ENCODE data around the gene MIDN.
"Not testable (repeated sequence)": the region's sequence is repeated elsewhere in the genome, so short reads cannot be mapped to it uniquely, and the experiment has no call there.

Gene MIDN

DNA sequence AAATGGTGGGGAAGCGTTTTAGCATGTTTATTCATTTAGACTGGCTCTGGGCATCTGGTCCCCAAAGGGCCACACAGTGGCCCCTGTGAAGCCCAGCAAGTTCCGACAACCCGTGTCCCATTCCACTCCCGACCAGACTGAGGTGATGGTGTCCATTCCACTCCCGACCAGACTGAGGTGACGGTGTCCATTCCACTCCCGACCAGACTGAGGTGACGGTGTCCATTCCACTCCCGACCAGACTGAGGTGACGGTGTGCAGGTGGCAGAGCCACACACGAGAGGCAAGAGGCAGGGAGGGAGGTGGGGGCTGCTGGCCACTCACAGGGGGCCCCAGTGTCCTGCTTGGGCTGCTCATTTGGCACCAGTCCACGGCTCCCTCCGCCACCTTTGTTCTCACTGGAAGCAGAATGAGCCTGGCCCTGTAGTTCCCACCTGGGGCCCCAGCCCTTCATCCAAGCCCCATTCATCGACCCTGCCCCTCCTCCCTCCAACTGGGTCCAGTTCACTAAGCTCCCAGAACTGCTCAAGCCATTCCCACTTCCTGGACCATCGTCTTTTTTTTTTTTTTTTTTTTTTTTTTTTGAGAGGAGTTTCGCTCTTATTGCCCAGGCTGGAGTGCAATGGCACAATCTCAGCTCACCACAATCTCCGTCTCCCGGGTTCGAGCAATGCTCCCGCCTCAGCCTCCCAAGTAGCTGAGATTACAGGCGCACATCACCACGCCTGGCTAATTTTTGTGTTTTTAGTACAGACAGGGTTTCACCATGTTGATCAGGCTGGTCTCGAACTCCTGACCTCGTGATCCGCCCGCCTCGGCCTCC, 1.9 kb upstream of the MIDN start:
- not testable (repeated sequence) for DNase-seq (ENCODE audit: low read depth)

DNA sequence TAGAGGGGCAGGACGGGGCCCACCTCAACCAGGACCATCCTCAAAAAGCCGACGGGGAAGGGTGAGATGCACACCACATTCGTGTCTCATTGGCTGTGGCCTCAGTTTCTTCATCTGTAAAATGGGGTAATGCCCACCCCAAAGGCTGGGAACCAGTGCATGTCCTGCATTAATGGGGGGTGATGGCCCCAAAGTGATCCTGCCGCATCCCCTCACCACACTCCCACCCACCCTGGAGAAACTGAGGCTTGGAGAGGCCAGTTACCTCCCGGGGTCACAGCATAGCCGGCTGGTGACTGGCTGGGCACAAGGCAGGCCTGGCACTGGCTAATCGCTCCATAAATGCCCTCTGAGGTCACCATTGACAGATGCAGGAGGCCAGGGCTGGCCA, 640 bp upstream of the MIDN start:
- DNase-seq (ENCODE audit: low read depth), result no peak

DNA sequence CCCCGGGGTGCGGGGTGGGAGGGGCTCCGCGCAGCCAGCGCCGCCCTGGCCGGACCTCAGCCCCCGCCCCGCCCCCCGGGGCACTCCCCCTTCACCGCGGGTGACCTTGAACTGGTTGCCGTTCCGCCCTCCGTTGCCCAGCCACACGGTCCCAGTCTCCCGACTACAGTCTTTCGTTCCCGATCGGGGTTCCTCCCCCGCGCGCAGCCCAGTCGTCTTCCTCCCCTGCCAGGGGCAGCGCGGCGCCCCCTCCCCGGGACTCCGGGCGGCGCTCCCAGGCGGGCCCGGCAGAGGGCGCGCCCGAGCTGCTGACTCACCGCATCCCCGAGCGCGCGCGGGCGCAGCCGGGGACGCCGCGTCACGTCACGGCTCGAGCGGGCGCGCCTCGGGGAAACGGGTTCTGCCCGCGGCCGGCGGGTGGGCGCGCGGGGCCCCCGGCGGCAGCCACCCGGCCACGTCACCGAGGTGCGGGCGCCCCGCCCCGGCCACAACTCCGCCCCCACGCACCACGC, 459 bp downstream of the MIDN start:
- DNase-seq (ENCODE audit: low read depth), result peak; percentile 70

DNA sequence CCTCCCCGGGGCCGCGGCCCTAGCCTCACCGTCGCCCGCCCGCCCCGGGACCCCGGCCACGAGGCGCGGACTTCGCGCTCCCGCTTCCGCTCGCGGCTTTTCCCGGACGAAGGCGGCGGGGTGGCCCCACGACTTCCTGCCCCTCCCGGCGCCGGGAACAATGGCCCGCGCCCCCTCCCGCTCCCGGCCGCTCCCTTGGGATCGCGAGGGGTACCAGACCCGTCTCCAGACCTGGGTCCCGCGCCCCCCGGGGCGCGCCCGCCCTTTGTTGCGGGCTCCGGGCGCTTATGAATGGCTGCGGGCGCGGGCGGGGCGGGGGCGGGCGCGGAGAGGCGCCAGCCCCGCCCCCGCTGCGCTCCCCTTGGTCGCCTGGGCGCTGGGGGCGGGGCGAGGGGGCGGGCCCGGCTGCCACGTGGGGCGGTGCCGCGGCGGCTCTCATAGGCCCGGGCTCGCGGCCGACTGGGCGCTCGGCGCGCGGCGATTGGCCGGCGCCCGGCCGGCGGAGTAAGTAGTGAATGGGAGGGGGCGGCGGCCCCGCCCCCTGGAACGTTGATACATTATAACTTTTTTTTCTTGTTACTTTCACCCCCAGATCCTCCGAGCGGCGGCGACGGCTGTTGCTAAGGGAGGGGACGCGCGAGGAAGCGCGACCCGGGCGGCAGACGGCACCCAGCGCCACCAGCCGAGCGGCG, 1.1 kb downstream of the MIDN start:
- DNase-seq (ENCODE audit: low read depth), result peak; percentile 94

DNA sequence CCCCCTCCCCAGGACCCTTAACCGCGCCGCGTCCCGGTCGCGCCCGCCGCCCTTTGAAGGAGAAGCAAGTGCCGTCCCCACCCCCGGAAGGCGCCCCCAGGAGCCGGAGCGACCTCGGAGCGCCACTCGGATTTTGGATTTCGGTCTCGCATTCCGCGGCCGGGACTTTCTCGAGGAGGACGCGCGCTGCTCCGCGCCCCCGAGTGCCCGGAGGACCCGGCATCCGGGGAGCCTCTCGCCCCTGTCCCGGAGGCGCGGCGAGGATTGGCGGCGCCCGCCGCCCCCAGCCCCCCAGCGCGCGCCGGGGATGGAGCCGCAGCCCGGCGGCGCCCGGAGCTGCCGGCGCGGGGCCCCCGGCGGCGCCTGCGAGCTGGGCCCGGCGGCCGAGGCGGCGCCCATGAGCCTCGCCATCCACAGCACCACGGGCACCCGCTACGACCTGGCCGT, 1.6 kb downstream of the MIDN start:
- DNase-seq (ENCODE audit: low read depth), result no peak

DNA sequence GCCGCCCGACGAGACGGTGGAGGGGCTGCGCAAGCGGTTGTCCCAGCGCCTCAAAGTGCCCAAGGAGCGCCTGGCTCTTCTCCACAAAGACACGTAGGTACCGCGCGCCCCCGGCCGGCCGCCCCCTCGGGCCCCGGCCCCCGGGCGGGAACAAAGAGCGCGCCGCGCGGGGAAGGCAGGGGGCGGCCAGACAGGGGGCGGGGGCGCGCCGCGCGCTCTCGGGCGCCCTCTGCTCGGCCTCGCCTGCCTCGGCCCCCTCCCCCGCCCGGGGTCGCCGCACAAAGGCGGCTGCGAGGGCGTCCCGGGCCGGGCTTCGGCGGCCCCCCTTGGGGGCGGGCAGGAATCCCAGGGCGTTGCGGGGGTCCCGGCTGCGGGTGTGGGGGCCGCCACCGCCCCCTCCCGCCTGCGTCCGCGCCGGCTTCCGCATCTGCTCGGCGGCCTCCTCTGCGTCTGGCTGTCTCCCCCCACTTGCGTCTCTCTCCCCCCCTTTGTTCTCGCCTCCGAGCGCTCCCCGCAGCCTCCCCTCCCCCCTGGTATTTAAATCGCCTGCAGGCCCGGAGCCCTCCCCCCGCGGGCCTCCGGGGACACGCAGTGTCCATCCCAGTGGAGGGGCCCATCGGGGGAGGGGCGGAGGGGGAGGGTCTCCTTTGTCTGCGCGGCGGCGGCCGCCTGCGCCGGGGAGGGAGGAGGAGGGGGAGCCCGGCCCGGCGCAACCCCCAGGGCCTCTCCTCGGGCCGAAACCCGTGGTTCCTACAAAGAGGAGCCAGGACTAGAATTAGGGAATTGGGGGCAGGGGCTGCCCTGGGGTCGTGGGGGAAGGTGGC, 2.3 kb downstream of the MIDN start:
- DNase-seq (ENCODE audit: low read depth), result no peak

DNA sequence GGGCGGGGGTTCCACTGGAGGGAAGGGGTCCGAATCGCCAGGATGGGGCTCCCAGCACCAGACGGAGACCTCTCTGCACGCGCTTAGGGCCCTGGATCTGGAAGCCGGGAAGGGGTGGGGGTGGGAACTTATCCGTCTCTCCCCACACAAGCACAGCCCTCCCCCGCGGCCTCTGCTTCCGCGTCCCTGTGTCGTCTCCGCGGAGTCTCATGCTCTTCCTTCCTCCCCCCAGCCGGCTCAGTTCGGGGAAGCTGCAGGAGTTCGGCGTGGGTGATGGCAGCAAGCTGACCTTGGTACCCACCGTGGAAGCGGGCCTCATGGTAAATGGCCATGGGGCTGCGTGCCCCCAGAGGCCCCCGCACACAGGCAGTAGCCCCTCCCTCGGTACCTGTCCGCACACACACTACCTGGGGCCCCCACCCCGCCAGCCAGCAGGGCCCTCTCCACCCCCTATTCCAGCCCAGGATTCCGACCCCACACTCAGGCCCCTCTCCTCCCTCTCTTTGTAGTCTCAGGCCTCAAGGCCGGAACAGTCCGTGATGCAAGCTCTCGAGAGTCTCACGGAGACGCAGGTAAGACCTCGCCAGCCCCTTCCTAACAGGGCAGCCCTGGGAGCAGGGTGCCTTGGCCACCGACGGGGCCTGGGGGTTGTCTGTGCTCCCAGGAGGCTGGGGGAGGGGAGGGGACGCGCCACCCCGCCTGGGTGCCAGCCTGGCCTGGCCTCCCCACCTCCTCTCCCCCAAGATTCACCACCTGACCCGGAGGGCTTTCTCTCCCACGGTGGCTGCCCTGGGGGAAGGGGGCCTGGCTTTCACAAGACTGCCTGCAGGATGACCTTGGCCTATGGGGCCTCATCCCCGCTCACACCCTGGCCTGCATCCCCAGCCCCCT, 3.2 kb downstream of the MIDN start:
- DNase-seq (ENCODE audit: low read depth), result no peak

DNA sequence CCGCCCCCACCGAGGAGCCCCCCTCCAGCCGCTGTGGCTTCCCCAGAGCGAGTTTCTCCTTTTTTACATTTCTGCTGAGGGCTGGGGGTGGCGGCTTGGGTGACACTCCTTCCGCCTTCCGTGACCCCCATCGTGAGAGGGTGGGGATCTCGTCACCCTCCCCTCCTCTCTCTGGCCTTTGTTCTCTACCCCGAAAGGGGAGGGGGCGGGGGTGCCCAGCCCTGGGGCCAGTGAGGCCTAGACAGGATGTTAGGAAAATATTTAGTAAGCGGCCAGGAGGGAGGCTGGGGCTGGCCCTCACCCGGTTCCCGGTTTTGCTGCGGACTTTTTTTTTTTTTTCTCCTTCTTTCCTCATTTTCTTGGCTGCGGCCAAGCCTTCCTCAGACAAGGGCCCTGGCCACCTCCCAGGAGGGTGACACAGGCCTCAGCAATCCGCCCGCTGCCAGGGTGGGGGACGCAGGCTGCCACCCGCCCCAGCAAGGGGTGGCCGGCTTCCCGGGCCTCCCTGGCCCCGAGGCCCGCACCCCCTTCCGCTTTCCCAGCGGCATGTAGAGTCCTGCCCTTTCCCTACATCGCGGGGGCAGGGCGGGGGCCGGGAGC, 3.9 kb downstream of the MIDN start:
- no peak for DNase-seq (ENCODE audit: low read depth)

DNA sequence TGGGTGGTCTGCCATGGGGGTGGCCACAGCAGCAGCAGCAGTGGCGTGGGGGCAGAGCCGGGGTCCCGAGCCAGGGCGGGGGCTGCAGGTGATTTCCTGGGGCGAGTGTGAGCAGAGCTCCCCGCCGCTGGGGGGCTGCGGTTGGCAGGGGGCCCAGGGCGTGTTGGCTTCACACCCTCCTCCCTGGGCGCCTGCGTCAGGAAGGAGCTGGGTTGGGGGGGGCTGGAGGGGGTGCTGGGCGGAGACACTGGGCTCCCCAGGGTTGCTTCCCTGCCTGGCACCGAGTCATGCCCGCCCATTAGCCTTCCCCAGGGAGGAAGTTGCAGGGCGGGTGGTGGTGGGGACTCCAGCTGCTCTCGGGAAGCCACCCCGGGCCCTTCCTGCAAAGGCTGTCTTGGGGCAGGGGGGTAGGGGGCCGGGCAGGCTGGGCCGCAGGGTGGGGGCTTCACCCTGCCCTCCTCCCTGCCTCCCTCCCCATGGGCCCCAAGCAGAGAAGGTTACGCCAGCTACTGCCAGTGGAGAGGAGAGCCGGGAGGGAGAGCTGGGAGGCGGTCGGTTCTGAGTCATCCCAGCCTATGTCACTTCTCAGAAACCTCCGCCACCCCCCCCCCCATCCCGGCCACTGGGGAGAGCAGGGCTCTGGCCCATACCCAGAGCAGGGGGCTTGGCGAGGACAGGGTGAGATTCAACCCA, 4.6 kb downstream of the MIDN start:
- no peak for DNase-seq (ENCODE audit: low read depth)

DNA sequence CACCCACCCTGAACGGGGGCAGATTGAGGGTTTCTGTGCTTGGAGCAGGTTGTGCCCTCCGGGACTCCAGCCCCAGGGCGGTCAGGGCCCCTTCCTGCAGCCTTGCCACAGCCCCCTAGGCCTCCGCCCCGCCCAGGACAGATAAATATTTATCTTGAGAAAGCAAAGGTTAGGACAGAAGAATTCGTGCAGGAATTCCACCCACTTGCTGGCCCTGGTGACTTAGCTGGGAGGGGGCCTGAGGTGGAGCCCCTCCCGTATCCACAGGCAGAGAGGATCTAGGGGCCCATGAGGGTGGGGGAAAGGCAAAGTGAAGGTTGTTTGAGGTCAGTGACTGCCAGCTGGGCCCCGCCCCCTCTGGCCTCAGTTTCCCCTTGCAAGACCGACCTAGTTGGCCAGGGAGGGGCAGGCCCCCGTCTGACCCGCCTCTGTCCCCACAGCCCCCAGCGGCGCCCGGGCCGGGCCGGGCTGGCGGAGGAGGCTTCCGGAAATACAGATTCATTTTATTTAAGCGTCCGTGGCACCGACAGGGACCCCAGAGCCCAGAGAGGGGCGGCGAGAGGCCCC, 5.2 kb downstream of the MIDN start:
- no peak for DNase-seq (ENCODE audit: low read depth)

DNA sequence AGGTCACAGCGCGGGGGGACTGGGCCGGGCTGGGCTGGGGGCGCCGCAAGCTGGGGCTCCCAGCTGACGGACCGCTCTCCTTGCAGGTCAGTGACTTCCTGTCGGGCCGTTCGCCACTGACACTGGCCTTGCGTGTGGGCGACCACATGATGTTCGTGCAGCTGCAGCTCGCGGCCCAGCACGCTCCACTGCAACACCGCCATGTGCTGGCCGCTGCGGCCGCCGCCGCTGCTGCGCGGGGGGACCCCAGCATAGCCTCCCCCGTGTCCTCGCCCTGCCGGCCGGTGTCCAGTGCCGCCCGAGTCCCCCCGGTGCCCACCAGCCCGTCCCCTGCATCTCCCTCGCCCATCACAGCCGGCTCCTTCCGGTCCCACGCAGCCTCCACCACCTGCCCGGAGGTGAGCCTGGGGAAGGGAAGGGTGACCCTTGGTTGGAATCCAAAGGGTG, 5.7 kb downstream of the MIDN start:
- no peak for DNase-seq (ENCODE audit: low read depth)

DNA sequence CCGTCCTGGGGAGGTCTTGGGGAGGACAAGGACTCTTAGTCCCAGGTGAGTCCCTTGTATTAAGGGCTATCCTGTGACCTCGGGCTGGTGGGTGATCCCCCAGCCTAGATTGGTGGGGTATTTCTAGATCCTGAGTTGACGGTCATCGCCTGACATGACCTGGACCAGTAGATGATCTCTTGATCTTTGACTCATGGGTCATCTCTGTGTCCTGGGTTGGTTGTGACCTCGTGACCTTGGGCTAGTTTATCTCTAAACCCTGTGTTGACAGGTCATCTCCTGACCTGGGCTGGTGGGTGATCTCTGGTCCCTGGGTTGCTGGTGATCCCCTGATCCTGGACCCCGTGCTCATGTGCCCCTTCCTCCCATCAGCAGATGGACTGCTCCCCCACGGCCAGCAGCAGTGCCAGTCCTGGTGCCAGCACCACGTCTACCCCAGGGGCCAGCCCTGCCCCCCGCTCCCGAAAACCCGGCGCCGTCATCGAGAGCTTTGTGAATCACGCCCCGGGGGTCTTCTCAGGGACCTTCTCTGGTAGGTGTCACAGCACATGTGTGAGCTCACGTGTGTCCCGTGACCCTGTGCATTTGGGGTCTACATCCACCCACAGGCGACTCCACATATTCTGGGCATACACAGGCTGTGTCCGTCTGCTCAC, 6.3 kb downstream of the MIDN start:
- DNase-seq (ENCODE audit: low read depth), result no peak

DNA sequence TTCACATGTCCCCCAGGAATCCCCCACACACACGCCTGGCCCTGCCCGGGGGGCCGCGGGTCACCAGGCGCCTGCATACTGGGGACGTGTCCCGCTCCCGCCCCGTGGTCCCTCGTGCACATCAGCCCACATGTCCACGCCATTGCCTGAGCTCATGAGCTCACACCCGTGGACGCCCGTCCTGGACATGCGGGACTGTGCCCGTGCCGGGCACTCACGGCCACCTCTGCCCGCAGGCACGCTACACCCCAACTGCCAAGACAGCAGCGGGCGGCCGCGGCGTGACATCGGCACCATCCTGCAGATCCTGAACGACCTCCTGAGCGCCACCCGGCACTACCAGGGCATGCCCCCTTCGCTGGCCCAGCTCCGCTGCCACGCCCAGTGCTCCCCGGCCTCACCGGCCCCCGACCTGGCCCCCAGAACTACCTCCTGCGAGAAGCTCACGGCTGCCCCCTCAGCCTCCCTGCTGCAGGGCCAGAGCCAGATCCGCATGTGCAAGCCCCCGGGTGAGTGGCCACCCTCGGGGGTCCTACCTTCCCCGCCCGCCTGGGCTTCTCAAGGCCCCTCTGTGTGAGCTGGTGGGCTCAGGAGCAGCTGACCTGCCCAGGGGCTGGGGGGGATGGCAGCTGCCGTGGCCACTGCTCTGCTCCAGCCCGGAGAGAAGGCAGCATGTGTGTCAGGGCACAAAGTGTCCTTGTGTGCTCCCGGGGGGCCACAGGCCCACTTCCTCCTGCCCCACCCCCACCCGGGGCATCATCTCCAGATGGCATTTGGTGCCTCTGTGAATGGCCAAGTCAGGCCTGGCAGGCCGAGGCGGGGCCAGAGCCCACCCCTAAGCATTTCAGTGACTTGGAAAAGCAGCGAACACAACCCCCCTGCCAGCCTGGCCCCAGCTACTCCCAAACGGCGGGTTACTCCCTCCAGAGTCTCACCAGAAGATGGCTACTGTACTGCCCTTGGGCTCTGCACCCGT, 7.1 kb downstream of the MIDN start:
- no peak for DNase-seq (ENCODE audit: low read depth)

DNA sequence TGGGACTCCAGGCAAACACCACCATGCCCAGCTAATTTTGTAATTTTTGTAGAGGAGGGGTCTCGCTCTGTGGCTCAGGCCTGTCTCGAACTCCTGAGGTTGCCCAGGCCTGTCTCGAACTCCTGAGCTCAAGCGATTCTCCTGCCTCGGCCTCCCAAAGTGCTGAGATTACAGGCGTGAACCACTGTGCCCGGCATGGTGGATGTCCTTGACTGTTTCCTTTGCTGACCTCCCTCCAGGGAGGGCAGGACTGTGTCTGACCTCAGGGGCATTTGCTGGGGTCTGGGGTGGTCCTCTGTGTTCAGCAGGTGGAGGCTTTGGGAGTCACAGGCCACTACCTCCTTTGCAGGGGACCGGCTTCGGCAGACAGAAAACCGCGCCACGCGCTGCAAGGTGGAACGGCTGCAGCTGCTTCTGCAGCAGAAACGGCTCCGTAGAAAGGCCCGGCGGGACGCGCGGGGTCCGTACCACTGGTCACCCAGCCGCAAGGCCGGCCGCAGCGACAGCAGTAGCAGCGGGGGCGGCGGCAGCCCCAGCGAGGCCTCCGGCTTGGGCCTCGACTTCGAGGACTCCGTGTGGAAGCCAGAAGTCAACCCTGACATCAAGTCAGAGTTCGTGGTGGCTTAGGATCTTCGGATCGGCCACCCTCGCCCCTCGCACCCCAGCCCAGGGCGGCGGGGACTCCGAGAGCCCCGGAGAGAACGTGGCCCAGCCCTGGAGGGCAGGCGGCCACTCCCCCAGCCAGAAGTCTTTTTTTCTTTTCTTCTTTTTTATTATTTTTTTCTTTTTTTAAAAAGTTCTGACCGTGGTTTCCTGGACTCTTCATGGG, 8.5 kb downstream of the MIDN start:
- DNase-seq (ENCODE audit: low read depth), result no peak

DNA sequence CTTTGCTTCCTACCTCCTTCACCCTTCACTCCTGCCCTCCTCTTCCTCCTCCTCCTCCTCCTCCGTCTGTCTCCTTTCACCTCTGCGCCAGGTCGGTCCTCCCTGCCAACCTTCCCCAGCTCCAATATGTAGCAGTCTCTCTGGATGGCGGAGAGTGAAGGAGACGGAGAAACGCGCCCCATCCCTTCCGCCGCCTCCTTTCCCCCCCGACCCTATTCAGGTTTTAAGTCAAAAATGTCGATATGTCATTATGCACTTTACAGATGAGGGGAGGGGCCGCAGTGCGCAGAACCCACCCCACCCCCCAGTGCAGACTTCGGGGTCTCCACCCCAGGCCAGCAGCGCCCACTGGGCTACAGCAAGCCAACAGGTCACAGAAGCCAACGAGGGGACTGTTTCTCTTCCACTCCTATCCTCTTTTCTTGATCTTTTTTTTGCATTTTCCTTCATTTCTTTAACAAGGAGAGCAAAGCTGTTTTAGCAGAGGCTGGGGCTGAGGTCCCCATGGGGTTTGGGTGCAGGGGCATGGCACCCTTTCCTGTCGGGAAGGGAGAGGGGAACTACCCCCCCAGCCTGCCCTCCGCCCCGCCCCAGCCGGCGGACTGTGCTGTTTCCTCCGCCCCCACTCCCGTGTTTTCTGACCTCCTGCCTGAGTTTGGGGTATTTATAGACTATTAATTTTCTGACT, 9.2 kb downstream of the MIDN start:
- DNase-seq (ENCODE audit: low read depth), result no peak

DNA sequence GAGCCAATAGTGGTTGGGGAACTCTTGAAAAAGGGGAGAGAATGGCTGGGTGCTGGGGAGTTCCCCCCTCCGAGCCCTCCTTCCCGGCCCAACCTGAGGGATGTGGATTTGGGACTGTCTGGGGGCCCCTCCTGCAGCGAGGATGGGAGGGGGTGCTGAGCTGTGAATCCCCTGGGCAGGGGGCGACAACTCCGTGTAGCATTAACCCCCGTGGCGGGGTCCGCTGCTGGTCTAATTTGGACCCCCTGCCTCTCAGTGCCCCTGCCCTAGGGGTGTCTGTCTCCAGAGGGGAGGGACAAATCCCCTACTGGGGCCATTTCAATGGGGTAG, 9.7 kb downstream of the MIDN start:
- DNase-seq (ENCODE audit: low read depth), result no peak

DNA sequence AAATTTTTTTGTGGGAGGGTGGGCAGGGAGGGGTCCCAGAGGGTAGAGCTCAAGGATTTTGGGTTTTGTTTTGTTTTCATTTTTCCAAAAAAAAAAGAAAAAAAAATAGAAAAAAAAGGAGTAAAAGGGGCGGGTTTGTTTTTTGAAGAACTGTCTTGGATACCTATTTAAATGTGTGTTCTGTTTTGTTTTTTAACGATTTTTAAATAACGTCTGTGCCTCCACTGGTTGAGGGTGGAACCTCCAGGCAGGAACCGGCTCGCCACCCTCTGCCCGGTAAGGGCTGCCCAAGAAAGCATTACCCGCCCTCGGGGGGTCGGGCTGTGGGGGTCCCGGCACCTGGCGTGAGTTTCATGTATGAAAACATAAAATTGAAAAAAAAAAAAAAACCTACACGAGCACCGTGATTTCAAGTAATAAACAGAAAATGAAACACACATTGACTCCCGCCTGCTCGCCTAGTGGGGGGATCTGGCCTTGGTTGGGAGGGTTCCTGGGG, 10.4 kb downstream of the MIDN start:
- DNase-seq (ENCODE audit: low read depth), result no peak

Measured in stimulated activated CD8-positive, alpha-beta memory T cell treated with anti-CD3 and anti-CD28 coated beads, Interleukin-15, amount 100 ng/mL, for 24 hours (primary cell).